Upper lobe of left lung (tissue), 6 donors: ENCODE measurements around the gene PSMD12. TPM values are rescaled to one million over a fixed set of nuclear protein-coding genes. Genes with fewer than 3 reads are reported as not detected.
"Not testable (repeated sequence)": the region's sequence is repeated elsewhere in the genome, so short reads cannot be mapped to it uniquely, and the experiment has no call there.

Source experiments
- ATAC-seq, 2 donors: fragments of 200-7000 bp; cut with Tn5 transposase; one replicate each; pipeline ENCODE4 v1.9.1; 2022; ENCODE audit warnings: mild to moderate bottlenecking in 2 of 2, moderate library complexity in 2 of 2; ENCODE audit not compliant: low FRiP score in 2 of 2
- DNase-seq, 2 donors: peaks; one replicate each; pipeline ENCODE4 v3.0.0-alpha.2; 2019 to 2020
- H3K27ac ChIP-seq, 4 donors: fragments of 200-600 bp; sonication (generic); one replicate each; pipeline ENCODE4 v1.5.1; 2016 to 2019
- H3K27me3 ChIP-seq, 4 donors: fragments of 200-600 bp; sonication (generic); one replicate each; pipeline ENCODE4 v1.5.1; 2017 to 2019
- H3K36me3 ChIP-seq, 4 donors: fragments of 200-600 bp; sonication (generic); one replicate each; pipeline ENCODE4 v1.5.1; 2016 to 2019
- H3K4me1 ChIP-seq, 4 donors: fragments of 200-600 bp; sonication (generic); one replicate each; pipeline ENCODE4 v1.5.1; 2018 to 2019
- H3K4me3 ChIP-seq, 4 donors: fragments of 200-600 bp; sonication (generic); one replicate each; pipeline ENCODE4 v1.5.1; 2017 to 2019; ENCODE audit warnings: mild to moderate bottlenecking in 2 of 4, moderate library complexity in 1 of 4
- H3K9me3 ChIP-seq, 4 donors: fragments of 200-600 bp; sonication (generic); one replicate each; pipeline ENCODE4 v1.5.1; 2018 to 2019
- EP300 ChIP-seq, 4 donors: sonication (generic); formaldehyde crosslinking; IDR thresholded peaks; one replicate each; pipeline ENCODE4 v1.5.1; 2017; ENCODE audit warnings: antibody characterized with exemption in 4 of 4, control low read depth in 2 of 4
- POLR2A ChIP-seq, 4 donors: fragments of 450-650 bp; IDR thresholded peaks; one replicate each; pipeline ENCODE4 v1.5.1; 2016 to 2017; ENCODE audit warnings: antibody characterized with exemption in 4 of 4, mild to moderate bottlenecking in 2 of 4
- POLR2AphosphoS5 ChIP-seq, 2 donors: sonication (generic); formaldehyde crosslinking; IDR thresholded peaks; one replicate each; pipeline ENCODE4 v1.5.1; 2017; ENCODE audit warnings: antibody characterized with exemption in 2 of 2
- WGBS, 2 donors: methylation state at CpG; one replicate each; pipeline ENCODE4 v1.1.5; 2017 to 2018; 5-methylcytosine and 5-hydroxymethylcytosine counted together
- total RNA-seq, 6 donors: library from RNA; depleted of rRNA in 4 of 6; stranded (reverse); fragments of >200 nt in 4 of 6; gene quantifications; one replicate each; pipeline versions ENCODE4 v1.1.0 to v1.2.1, GENCODE V29; 2016 to 2021
- TF ChIP-seq, protein P1 (sequence below), 6 experiments: fragments of 450-650 bp in 4 of 6; fragments of 200-600 bp in 2 of 6; sonication (generic) in 2 of 6; IDR thresholded peaks; one replicate each; pipeline ENCODE4 v1.5.1; 2016 to 2019; ENCODE audit warnings: antibody characterized with exemption in 6 of 6
- donor health status: DM: no; HTN: no; CAD: no; lungs with moderate emphysema.
- donor health status: DM: no; HTN: yes; CAD: no; lungs with severe emphysema.

PSMD12 gene
- total RNA-seq, 6 donors from 2014 or later: 11.9 to 36.9 (median 29.8) TPM

DNA sequence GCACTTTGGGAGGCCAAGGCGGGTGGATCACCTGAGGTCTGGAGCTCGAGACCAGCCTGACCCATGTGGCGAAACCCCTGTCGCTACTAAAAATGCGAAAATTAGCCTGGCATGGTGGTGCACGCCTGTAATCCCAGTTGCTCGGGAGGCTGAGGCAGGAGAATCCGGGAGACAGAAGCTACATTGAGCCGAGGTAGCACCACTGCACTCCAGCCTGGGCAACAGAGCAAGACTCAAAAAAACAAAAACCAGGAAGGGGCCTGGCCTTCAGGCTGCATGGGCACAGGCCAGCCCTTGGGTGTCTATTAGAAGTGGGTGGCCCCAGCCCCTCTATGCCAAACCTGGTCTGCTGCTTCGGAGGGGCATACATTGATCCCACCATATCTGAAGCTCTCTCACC lies 56.0 kb downstream of the PSMD12 start:
- DNase-seq (no peak), ATAC-seq (no peak)
- Histone ChIP-seq H3K27ac (no peak overlapping the region), H3K36me3 (no peaks in the 10 kb centered on the region), H3K9me3 (no peaks in the 10 kb centered on the region), H3K4me3 (no peak overlapping the region), H3K4me1 (peaks cover 3 to 17% (median 11%) of the 10 kb centered on the region in 4 donors), H3K27me3 (no peaks in the 10 kb centered on the region)
- TF ChIP-seq, protein P1, sequence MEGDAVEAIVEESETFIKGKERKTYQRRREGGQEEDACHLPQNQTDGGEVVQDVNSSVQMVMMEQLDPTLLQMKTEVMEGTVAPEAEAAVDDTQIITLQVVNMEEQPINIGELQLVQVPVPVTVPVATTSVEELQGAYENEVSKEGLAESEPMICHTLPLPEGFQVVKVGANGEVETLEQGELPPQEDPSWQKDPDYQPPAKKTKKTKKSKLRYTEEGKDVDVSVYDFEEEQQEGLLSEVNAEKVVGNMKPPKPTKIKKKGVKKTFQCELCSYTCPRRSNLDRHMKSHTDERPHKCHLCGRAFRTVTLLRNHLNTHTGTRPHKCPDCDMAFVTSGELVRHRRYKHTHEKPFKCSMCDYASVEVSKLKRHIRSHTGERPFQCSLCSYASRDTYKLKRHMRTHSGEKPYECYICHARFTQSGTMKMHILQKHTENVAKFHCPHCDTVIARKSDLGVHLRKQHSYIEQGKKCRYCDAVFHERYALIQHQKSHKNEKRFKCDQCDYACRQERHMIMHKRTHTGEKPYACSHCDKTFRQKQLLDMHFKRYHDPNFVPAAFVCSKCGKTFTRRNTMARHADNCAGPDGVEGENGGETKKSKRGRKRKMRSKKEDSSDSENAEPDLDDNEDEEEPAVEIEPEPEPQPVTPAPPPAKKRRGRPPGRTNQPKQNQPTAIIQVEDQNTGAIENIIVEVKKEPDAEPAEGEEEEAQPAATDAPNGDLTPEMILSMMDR (IDR thresholded peaks at IDR 0.05): no peak
- TF ChIP-seq POLR2A (IDR thresholded peaks at IDR 0.05) (no peak), EP300 (IDR thresholded peaks at IDR 0.05) (no peak), POLR2AphosphoS5 (IDR thresholded peaks at IDR 0.05) (no peak)
- WGBS, 2 donors: 90% methylated on average over 9 to 10 of the region's 10 CpGs

DNA sequence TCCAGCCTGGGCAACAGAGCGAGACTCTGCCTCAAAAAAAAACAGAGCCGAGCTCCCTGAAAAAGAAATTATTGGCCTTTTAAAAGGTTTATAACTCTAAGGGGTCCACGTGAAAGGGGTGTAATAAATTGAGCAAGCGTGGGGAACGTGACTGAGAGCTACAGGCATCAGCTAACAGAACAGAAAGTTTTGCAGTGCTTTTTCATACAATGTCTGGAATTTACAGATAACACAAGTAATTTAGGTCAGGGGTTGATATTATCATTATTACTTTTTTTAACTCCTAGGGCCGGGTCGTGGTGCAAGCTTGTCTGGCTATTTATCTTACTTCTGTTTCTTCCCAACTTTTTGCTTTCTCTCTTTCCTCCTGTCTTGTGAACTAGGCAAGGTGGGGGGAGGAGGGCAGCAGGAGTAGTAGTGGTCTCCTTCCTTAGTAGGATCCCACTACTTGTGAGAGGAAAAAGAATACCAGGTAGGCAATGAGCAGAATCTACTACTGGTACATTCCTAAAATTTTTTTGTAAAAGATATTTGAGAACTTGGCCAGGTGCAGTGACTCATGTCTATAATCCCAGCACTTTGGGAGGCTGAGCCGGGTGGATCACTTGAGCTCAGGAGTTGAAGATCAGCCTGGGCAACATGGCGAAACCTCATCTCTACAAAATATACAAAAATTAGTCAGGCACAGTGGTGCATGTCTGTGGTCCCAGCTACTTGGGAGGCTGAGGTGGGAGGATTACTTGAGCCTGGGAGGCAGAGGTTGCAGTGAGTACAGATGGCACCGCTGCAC lies 60.7 kb downstream of the PSMD12 start:
- H3K36me3 ChIP-seq, H3K27ac ChIP-seq, DNase-seq, H3K4me3 ChIP-seq, H3K9me3 ChIP-seq, H3K4me1 ChIP-seq, H3K27me3 ChIP-seq, ATAC-seq: not testable (repeated sequence)
- WGBS, 2 donors: 67 to 69% methylated on average over 10 of the region's 10 CpGs

- TF ChIP-seq POLR2A (IDR thresholded peaks at IDR 0.05) (no peak), POLR2AphosphoS5 (IDR thresholded peaks at IDR 0.05) (no peak), EP300 (IDR thresholded peaks at IDR 0.05) (no peak)
- TF ChIP-seq, protein P1 (IDR thresholded peaks at IDR 0.05): no peak
- no peak for DNase-seq
- H3K27ac ChIP-seq: no peak overlapping the region
- peaks cover 0 to 6% (median 5%) of the 10 kb centered on the region in 4 donors for H3K4me1 ChIP-seq
- H3K27me3 ChIP-seq: no peaks in the 10 kb centered on the region
- no peaks in the 10 kb centered on the region for H3K36me3 ChIP-seq
- H3K4me3 ChIP-seq: no peak overlapping the region
- no peaks in the 10 kb centered on the region for H3K9me3 ChIP-seq
- no peak for ATAC-seq
- 81 to 93% methylated on average over 8 to 10 of the region's 10 CpGs for WGBS, 2 donors
Measured at GRCh38 chr17:67297454-67297960, 68.9 kb downstream of the PSMD12 start.

- DNase-seq (peak in 1 of 2 donors; percentile 76), ATAC-seq (no peak)
- H3K27ac ChIP-seq: no peak overlapping the region
- peaks cover 4 to 17% (median 7%) of the 10 kb centered on the region in 4 donors for H3K4me1 ChIP-seq
- H3K4me3 ChIP-seq: no peak overlapping the region
- no peaks in the 10 kb centered on the region for H3K36me3 ChIP-seq
- H3K27me3 ChIP-seq: no peaks in the 10 kb centered on the region
- no peaks in the 10 kb centered on the region for H3K9me3 ChIP-seq
- TF ChIP-seq EP300 (IDR thresholded peaks at IDR 0.05) (no peak), POLR2A (IDR thresholded peaks at IDR 0.05) (no peak), POLR2AphosphoS5 (IDR thresholded peaks at IDR 0.05) (no peak)
- TF ChIP-seq, protein P1 (IDR thresholded peaks at IDR 0.05): no peak
- WGBS, 2 donors: 87 to 90% methylated on average over 15 to 24 of the region's 44 CpGs
Measured at GRCh38 chr17:67294451-67295199, 71.8 kb downstream of the PSMD12 start.
